Measurements from ENCODE around the gene PAM.

- TF ChIP-seq CTCF (IDR thresholded peaks at IDR 0.05): no peak
- TF ChIP-seq POLR2A (IDR thresholded peaks at IDR 0.05): no peak
Measured at GRCh38 chr5:102988459-102988858, 233.4 kb downstream of the PAM start.

All from testis (tissue), 2 donors.